GM19193 (cell line): ENCODE data around the gene SNAI3.

ENCODE experiments used
- POLR2A ChIP-seq: IDR thresholded peaks from 4 replicates; pipeline ENCODE4 v1.6.1; 2011; ENCODE audit not compliant: insufficient read depth, insufficient read length; ENCODE audit errors: extremely low read depth

SNAI3 gene

DNA sequence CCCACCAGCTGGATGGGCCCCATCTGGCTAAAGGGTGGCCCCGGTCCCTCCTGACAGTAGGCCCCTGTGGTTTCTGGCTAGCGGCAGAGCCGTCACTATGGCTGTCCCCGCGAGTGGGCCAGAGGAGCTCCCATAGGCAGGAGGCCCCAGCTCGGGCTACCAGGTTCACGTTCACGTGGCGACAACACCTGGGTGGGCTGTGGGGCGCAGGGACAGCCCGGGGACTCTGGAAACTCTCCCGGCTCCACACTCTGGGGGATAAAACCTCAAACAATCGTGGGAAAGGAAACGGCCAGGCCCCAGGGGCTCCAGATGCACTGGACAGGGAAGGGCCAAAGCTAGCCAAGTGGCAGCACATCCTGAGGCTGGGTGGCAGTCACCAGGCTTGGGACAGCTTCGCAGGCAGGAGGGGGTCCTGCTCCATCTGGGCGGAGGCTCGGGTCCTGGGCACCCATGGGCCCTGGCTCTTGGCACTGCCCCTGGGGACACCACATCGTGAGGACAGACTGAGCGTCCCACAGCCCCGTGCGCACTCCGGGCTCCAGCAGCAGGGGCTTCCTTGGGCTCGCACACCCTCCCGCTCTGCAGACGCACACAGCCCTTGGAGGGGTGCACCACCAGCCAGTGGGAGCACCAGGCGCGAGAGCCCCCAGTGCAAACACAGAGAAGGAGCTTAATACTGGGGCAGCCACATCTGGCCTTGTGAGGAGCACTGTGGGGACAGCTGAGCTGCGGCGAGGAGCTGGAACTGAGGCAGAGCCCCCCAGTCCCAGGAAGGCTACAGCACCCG lies 15.5 kb upstream of the SNAI3 start:
- TF ChIP-seq POLR2A, result no peak

DNA sequence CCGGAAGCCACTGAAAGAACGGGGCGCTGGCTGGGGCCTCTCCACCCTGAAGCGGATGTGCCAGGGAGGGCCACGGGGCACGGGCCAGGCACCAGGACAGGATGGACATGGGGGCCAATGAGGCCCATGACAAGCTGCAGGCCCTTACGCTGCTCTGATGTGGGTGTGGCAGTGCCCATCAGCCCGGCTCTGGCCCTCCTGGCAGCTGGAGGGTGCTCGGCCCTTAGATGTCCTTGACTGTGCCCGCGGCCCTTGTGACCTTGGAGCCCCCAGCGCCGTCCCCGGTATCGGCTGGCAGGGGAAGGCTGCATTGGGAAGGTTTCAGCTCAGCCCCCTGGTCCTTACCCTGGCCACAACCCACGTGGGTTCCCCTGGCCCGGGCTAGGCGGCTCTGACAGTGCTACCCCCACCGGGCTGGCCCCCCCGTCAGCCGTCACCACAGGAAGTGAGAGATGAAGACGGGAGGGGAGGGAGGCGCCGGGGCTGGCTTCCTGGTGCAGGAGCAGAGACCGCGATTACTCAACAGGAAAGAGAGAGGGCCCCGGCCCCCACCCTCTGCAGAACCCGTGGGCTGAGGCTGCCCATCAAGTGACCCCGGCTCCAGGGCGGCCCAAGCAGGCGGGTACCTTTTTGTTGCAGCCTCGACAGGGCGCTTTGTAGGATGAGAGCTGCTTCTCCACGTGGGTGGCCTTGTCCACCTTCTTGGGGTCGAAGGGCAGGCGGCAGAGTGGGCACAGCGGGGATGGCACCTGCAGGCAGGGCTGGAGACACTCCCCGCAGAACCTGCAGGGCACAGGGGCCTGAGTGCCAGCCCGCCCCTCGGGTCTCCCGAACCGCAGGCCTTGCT lies 14.6 kb upstream of the SNAI3 start:
- TF ChIP-seq POLR2A, result peak; percentile 39

DNA sequence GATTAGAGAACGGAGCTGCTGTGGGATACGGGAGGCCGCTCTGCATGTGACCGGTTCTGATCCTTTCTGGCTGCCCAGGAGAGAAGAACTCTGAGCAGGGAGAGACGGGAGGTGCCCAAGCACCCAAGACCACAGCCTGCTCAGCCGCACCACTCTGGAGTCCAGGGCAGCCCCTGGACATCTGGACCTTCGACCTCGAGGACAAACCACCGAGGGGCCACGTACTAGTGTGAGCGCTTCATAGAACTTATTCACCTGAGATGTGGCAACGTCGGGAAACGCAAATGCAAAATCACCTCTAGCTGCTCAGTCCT lies 14.0 kb upstream of the SNAI3 start:
- no peak for TF ChIP-seq POLR2A

DNA sequence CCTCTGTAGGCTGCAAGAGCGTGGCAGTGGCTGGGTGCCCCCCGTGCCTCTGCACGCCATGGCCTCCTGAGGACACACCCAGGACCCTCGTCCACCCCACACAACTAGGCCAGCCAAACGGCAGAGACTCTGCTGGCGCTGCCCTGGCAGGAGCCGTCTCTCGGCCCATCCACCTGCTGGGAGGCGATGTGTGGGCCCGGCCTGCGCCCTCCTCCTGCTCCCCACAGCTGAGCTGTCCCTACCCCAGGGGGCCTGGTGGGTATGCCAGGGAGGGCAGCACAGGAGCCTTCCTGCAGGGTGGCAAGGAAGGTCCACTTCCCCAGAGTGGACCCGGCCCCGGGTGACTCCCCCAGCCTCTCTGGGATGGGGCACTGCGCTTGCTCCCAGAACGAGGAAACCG lies 12.9 kb upstream of the SNAI3 start:
- TF ChIP-seq POLR2A, result no peak

DNA sequence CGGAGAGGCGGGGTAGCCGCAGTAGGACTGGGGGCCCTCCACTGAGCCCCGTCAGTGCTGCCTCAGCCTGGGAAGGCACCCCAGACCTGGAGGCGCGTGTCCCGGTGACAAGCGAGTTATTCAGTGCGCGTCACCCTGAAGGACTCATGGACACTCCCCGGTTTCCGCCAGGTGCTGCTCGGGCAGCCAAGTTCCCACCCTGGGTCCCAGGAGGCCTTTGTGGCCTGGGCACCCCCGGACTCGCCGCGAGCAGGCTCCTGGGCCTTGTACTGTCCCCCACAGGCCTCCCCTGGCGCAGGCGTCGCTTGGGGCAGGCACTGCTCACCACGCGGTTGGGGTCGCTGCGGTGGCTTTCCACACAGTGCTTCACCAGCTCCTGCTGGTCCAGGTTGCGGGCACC lies 12.3 kb upstream of the SNAI3 start:
- TF ChIP-seq POLR2A, result no peak

DNA sequence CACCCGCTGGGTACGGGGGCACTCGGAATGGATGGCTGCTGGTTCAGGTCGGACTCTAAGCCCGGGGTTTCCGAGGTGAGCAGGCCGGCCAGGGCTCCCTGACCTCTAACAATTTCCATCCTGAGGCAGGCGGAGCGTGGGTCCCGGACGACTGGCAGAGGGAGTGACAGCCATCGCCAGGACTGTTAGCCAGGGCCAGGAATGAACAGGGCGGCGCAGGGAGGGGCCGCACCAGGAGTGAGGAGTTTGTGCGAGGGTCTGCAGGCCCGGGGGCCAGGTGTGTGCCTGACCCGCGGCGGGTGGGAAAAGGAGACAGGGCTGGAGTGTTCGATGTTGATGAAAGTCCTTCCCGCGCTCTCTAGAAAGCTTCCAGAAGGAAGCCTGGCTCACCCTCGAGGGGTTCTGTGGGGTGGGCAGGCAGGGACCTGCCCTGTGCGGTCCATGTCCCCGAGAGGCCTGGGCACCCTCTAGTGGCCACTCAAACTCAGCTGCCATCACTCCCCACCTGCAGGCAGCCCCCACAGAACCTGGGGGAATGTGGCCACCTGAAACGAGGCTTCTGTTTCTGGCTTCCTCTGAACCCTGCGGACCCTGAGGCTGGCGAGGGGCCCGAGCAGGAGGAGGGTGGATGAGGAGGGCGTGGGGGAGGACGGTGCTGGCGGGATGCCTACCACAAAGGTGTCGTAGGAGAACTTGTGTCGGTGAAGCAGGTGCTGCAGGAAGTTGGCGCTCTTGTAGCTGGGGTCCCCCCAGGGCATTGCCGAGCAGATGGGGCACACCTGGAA lies 11.7 kb upstream of the SNAI3 start:
- TF ChIP-seq POLR2A, result no peak

DNA sequence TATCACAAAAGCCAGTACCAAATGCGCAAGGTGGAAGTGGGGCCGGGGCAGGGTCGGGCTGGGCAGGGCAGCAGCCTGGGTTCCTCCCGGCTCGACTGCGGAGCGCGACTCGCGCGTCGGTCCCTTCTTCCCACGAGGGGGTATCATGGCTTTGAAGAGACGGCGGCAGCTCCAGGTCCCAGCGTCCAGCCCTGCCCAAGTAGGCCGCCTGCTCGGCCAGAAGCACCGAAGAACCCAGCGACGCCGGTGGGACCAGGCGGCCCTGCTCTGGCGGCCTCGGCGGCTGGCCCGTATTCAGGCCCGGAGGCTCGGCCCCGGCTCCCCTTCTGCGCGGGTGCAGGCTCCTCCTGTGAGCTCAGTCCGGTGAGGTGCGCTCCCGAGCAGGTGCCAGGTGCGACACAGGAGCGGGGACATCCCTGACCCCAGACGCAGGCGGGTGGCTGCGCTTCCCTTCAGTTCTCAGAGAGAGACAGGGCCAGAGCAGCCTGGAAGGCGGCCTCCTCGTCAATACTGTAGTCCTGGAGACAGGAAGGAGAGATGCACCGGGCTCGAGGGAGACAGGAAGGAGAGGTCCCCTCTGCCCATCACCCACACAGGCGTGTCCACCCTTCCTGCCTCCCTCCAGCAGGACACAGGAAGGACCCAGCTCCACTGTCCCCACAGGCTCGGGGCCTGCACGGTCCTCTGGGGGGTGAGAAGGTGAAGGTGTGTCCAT lies 11.0 kb upstream of the SNAI3 start:
- no peak for TF ChIP-seq POLR2A

DNA sequence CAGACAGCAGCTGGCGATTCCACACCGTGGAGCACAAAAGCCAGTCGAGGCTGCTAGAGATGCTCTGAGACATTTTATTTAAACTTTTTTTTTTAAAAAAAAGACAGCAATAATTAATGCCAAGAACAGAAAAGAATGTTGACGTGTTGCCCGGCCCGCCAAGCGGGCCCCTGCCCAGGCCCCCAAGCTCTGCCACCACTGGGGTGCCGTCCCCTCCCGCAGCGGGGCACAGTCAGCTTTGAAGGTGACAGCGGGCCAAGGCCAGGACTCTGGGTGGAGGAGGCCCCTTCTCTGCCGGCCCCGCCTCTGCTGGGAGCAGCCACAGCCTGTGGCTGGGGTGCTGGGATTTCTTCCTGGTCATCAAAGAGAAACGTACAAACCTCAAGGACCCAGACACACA lies 10.1 kb upstream of the SNAI3 start:
- no peak for TF ChIP-seq POLR2A

DNA sequence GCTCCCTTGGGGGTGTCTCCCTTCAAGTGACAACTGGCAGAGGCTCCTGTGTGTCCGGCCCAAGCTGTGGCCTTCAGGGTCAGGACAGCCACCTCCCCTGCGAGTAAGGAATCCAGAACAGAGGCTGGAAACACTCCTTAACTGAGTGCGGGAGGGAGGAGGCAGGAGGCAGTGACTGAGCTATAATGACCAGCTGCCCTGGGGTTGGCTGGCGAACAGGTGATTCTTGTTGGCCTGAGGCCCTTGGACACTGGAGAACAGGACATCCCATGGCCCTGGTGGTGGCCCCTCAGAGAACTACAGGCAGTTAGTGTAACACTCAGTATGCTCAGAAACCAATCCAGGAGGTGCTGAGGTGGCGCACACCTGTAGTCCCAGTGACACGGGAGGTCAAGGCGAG lies 9.4 kb upstream of the SNAI3 start:
- no peak for TF ChIP-seq POLR2A

DNA sequence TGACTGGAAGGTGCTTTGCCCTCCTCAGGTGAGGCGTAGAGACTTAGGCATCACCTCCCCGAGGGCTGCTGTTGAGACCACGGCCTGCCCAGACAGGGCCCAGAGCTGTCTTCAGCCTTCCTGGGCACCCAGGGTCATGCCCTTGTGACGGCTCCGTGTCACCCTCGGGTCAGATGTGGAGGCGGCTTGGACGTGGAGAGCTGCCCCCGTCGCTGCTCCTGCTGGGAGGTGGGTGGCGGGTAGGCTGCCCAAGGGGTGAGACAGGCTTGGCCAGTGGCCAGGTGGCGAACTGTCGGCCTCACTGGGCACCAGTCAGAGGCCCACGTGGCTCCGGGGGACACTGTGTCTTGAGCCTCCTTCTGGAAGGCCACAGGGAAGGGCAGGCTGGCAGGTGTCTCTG lies 8.9 kb upstream of the SNAI3 start:
- TF ChIP-seq POLR2A, result no peak

DNA sequence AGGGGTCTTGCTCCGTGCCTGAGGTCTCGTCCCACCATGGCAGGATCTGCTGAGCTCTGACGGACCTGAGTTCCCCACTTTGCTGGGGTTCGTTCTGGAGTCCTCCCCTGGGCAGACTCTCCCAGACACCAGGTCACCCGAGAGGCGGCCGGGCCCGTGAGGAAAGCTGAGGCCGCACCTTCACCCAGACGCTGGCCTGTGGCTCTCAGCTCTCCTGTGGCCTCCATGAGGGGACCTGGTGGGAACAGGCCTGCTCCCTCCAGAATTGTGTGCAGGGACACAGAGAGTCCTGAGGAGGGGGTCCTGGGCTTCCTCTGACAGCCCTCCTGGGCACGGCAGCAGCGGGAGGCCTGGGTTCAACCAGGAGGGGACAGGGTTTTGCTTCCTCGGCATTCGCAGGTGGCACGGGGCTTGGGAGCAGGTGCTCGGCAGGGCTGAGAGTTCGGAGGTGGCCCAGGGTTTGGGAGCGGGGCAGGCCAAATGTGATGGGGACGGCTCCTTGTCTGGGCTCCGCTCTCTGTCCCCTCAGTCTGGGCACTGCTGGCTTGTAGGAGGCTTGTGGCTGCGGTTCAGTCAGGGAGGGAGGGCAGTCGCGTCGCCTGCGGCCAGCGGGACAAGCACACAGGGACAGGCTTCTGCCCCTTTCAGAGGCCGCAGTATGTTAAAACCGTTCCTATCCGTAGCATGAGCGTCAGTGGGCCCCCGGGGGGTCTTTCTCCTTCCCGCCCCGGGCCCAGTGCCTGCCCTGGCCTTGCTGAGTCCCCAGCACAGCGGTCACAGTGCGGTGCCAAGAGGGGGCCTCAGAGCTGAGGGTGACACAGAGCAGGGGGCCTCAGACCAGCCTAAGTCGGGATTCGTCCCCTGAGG lies 8.1 kb upstream of the SNAI3 start:
- no peak for TF ChIP-seq POLR2A

DNA sequence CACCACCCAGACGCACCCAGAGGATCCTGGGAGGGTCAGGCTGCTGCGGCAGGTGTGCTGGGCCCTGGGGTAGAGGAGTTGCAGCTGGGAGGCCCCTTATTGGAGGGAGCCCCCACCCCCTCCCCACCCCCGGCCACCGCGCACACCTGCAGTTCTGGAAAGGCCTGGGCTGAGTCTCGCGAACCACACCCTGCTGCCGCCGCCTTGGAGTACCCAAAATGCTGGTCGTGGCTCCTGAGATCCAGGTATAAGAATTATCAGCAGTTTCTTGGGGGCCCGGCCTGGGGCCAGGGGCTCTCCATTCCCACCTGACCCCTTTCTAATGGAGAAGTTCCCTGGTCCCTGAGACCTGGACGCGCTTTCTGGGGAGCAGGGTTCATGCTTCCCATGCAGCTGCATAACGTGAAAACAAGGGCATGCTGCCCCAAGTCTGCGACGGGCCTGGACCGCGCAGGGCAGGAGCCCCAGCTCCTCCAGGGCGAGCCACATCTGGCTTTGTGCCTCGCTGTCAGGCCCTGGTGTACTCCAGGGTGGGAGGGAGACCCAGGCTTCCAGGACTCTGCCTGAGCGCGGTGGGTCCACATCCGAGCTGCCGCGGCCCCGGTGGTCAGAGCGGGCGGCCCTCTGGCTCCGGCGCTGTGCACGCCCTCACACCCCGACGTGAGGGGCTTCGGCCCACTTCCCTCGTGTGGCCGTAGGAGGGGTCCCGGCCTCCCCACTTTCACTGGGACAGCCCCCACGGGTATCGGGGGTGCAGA lies 7.3 kb upstream of the SNAI3 start:
- no peak for TF ChIP-seq POLR2A

DNA sequence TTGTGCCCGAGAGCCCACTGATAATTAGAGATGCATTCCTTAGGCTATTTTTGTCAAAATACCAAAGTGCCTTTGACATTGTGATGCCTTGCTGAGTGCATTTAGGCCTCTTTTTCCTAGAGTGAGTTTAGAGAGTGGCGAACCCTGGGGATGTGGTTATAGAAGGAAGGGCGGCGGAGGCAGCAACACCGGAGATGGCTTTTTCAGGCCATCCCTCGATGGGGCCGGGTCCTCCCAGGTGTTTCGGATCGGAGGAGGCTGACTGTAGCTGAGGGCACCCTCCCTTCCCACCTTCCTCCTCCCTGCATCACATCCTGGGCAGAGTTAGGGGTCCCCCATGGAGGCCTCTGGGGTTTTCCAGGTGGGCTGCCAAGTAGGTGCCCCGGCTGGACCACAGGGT lies 6.6 kb upstream of the SNAI3 start:
- no peak for TF ChIP-seq POLR2A
